Panc1 (cell line): ENCODE data around the gene ACSL5. TPM values are rescaled to one million over a fixed set of nuclear protein-coding genes. Genes with fewer than 3 reads are reported as not detected.

Source experiments
- ATAC-seq: fragments of 200-7000 bp; cut with Tn5 transposase; 2 replicates; pipeline ENCODE4 v1.9.1; 2020; ENCODE audit warnings: mild to moderate bottlenecking, moderate library complexity
- BruUV-seq: library from RNA; stranded (reverse); fragments of 400-500 nt; replicated peaks from 2 replicates; lab custom pipeline; 2021; lab: Mats Ljungman, UMichigan
- CTCF ChIA-PET: fragments of 300-600 bp; sonication (Branson Sonifier 250); formaldehyde crosslinking; loops from one replicate; lab custom pipeline; 2022; ENCODE audit warnings: antibody characterized with exemption; lab: Charles Lee
- POLR2A ChIA-PET: fragments of 300-600 bp; sonication (Branson Sonifier 250); formaldehyde crosslinking; loops from one replicate; lab custom pipeline; 2022; ENCODE audit warnings: antibody characterized with exemption; lab: Charles Lee
- DNase-seq: peaks from one replicate; pipeline ENCODE4 v3.0.0-alpha.2; 2010; ENCODE audit warnings: low read depth, low spot score
- H3K27ac ChIP-seq: 2 replicates; pipeline ENCODE4 v1.5.1; 2011; ENCODE audit warnings: mild to moderate bottlenecking, low read length, inconsistent platforms
- H3K27me3 ChIP-seq: fragments of 200-500 bp; sonication (Bioruptor generic); 2 replicates; pipeline ENCODE4 v1.6.0; 2014; ENCODE audit warnings: low read length, inconsistent platforms; ENCODE audit not compliant: control insufficient read depth, insufficient read depth
- H3K36me3 ChIP-seq: fragments of 200-500 bp; sonication (Bioruptor generic); 2 replicates; pipeline ENCODE4 v1.5.1; 2014; ENCODE audit warnings: inconsistent platforms, mild to moderate bottlenecking, low read length, moderate library complexity; ENCODE audit not compliant: control insufficient read depth, insufficient read depth
- H3K4me1 ChIP-seq: 2 replicates; pipeline ENCODE4 v1.5.1; 2011; ENCODE audit warnings: inconsistent platforms, mild to moderate bottlenecking, low read length, moderate library complexity; ENCODE audit not compliant: control insufficient read depth, insufficient read depth
- H3K4me3 ChIP-seq, 2 experiments: 2 replicates each; pipeline ENCODE4 v1.5.1; 2011 to 2012; ENCODE audit warnings: low read depth in 2 of 2, low read length in 2 of 2, mild to moderate bottlenecking in 2 of 2, inconsistent platforms in 1 of 2, moderate library complexity in 1 of 2
- H3K9me3 ChIP-seq: fragments of 200-500 bp; sonication (Bioruptor generic); 2 replicates; pipeline ENCODE4 v1.5.1; 2014; ENCODE audit warnings: low read depth, mild to moderate bottlenecking, inconsistent platforms, low read length, moderate library complexity; ENCODE audit not compliant: control insufficient read depth, insufficient read depth
- POLR2AphosphoS5 ChIP-seq: IDR thresholded peaks from 2 replicates; pipeline ENCODE4 v1.6.1; 2012; ENCODE audit warnings: mild to moderate bottlenecking, low read depth, low read length, moderate library complexity
- SIN3A ChIP-seq: IDR thresholded peaks from 2 replicates; pipeline ENCODE4 v1.6.1; 2012; ENCODE audit warnings: low read depth, mild to moderate bottlenecking, low read length, moderate library complexity, borderline replicate concordance; ENCODE audit not compliant: insufficient read depth
- TCF7L2 ChIP-seq: IDR thresholded peaks from 2 replicates; pipeline ENCODE4 v1.6.1; 2011; ENCODE audit warnings: mild to moderate bottlenecking, low read depth, low read length, inconsistent platforms
- in situ Hi-C: cut with HindIII; loops from 2 replicates; pipeline ENCODE4 v1.10.0; 2016; ENCODE audit warnings: low sequenced_read_pairs, low pct_unique_long_range_greater_than_20kb
- intact Hi-C: fragments of 100-400 bp; cut with micrococcal nuclease; formaldehyde crosslinking; loops from one replicate; pipeline ENCODE4 v1.10.0; 2022; ENCODE audit not compliant: unreplicated experiment
- total RNA-seq: library from RNA; stranded (reverse); gene quantifications from one replicate; pipeline ENCODE4 v1.2.1, GENCODE V29; 2021; ENCODE audit not compliant: unreplicated experiment
- TF ChIP-seq, protein P1 (sequence below), 2 experiments: IDR thresholded peaks; 2 replicates each; pipeline ENCODE4 v1.6.1; 2011 to 2012; ENCODE audit warnings: low read depth in 2 of 2, control low read depth in 1 of 2, low read length in 1 of 2, mild to moderate bottlenecking in 1 of 2, moderate library complexity in 1 of 2; ENCODE audit not compliant: insufficient read depth in 1 of 2
- TF ChIP-seq, protein P2 (sequence below): fragments of 450-650 bp; IDR thresholded peaks from 2 replicates; pipeline ENCODE4 v1.5.1; 2017; ENCODE audit warnings: mild to moderate bottlenecking

ACSL5 gene
- total RNA-seq, 1 experiment from 2014 or later: 2.4 TPM

DNA sequence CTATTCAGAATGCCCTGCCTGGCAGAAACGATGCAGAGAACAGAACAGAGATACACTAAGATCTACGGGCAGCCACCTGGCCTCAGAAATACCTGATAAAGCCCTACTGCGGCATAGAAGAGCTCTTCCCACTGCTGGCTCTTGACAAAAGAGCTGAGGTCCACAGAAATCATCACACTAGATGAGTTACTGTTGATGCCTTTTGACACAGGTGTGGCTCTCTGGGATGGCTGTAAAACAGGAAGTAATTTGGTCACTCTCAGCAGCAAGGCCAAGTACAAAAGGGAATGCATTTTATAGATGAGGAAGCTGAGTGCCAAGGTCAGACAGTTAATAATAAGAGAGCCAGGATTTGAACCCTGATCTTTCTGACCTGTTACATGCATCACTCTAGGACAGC is 35.0 kb upstream of the ACSL5 start:
- H3K9me3 ChIP-seq: no peaks in the 10 kb centered on the region
- in situ Hi-C loops: no loop called here
- DNase-seq: no peak
- peaks cover 10% of the 10 kb centered on the region for H3K27me3 ChIP-seq
- no peak overlapping the region for H3K27ac ChIP-seq
- no peaks in the 10 kb centered on the region; the same call in 1 of the 2 replicates for H3K36me3 ChIP-seq
- intact Hi-C loops: no loop called here
- no peak overlapping the region for H3K4me3 ChIP-seq
- TF ChIP-seq SIN3A (no peak), TCF7L2 (no peak), POLR2AphosphoS5 (no peak)
- TF ChIP-seq, protein P1, sequence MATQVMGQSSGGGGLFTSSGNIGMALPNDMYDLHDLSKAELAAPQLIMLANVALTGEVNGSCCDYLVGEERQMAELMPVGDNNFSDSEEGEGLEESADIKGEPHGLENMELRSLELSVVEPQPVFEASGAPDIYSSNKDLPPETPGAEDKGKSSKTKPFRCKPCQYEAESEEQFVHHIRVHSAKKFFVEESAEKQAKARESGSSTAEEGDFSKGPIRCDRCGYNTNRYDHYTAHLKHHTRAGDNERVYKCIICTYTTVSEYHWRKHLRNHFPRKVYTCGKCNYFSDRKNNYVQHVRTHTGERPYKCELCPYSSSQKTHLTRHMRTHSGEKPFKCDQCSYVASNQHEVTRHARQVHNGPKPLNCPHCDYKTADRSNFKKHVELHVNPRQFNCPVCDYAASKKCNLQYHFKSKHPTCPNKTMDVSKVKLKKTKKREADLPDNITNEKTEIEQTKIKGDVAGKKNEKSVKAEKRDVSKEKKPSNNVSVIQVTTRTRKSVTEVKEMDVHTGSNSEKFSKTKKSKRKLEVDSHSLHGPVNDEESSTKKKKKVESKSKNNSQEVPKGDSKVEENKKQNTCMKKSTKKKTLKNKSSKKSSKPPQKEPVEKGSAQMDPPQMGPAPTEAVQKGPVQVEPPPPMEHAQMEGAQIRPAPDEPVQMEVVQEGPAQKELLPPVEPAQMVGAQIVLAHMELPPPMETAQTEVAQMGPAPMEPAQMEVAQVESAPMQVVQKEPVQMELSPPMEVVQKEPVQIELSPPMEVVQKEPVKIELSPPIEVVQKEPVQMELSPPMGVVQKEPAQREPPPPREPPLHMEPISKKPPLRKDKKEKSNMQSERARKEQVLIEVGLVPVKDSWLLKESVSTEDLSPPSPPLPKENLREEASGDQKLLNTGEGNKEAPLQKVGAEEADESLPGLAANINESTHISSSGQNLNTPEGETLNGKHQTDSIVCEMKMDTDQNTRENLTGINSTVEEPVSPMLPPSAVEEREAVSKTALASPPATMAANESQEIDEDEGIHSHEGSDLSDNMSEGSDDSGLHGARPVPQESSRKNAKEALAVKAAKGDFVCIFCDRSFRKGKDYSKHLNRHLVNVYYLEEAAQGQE (IDR thresholded peaks at IDR 0.05; ENCODE audit: insufficient read depth in 1 of 2, low read depth in 2 of 2, low read length in 1 of 2): no peak
- TF ChIP-seq, protein P2, sequence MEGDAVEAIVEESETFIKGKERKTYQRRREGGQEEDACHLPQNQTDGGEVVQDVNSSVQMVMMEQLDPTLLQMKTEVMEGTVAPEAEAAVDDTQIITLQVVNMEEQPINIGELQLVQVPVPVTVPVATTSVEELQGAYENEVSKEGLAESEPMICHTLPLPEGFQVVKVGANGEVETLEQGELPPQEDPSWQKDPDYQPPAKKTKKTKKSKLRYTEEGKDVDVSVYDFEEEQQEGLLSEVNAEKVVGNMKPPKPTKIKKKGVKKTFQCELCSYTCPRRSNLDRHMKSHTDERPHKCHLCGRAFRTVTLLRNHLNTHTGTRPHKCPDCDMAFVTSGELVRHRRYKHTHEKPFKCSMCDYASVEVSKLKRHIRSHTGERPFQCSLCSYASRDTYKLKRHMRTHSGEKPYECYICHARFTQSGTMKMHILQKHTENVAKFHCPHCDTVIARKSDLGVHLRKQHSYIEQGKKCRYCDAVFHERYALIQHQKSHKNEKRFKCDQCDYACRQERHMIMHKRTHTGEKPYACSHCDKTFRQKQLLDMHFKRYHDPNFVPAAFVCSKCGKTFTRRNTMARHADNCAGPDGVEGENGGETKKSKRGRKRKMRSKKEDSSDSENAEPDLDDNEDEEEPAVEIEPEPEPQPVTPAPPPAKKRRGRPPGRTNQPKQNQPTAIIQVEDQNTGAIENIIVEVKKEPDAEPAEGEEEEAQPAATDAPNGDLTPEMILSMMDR: no peak
- no peak for ATAC-seq
- BruUV-seq: no TSS peak
- no peaks in the 10 kb centered on the region for H3K4me1 ChIP-seq
- ChIA-PET POLR2A (no interaction called here), CTCF (no interaction called here)

DNA sequence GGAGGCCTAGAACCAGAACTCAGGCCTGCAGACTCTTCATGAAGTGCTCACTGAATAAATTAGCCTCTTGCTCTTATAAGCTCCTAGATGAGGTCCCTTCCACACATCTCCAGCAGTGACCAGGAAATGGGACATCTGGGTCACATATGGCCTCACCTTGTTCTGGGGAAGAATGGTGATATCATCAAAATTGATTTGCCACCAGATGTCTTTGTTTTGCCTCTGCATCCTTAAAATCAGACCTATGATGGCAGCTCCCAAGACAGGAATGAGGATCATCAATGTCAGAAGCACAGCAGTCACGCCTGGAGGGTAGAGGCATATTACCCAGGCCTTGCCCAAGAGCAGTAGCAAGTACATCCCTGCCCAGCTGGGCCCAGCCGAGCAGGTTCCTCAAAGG is 33.3 kb upstream of the ACSL5 start:
- H3K4me3 ChIP-seq: no peak overlapping the region
- peaks cover under 1% of the 10 kb centered on the region; the same call in 1 of the 2 replicates for H3K27me3 ChIP-seq
- ChIA-PET POLR2A (no interaction called here), CTCF (no interaction called here)
- H3K36me3 ChIP-seq: no peaks in the 10 kb centered on the region
- no TSS peak for BruUV-seq
- H3K9me3 ChIP-seq: no peaks in the 10 kb centered on the region
- TF ChIP-seq, protein P2: no peak
- TF ChIP-seq SIN3A (no peak), POLR2AphosphoS5 (no peak)
- ATAC-seq (no peak), DNase-seq (no peak)
- intact Hi-C loops: no loop called here
- H3K4me1 ChIP-seq: no peaks in the 10 kb centered on the region
- no peak overlapping the region for H3K27ac ChIP-seq
- in situ Hi-C loops: no loop called here
